Memory B cell (primary cell): ENCODE measurements around the gene STAT5A.
A peak's percentile ranks its signal among the peaks of the same experiment; 100 is the strongest.

Source experiments
- ATAC-seq: fragments of 150-1000 bp; cut with Tn5 transposase; 2 replicates; pipeline ENCODE4 v1.10.0; 2021; ENCODE audit warnings: low read depth, mild to moderate bottlenecking, moderate library complexity
- DNase-seq, 2 donors: peaks; one replicate each; pipeline ENCODE4 v3.0.0; 2022; ENCODE audit warnings: low spot score in 2 of 2
- H3K27ac Mint-ChIP-seq: one replicate; pipeline ENCODE4 v1.8.0; 2022; ENCODE audit warnings: mild to moderate bottlenecking, moderate library complexity, mixed read lengths
- H3K27me3 Mint-ChIP-seq: one replicate; pipeline ENCODE4 v1.8.0; 2022; ENCODE audit warnings: mixed read lengths
- H3K36me3 Mint-ChIP-seq: one replicate; pipeline ENCODE4 v1.8.0; 2022; ENCODE audit warnings: mild to moderate bottlenecking, mixed read lengths
- H3K4me1 Mint-ChIP-seq: one replicate; pipeline ENCODE4 v1.8.0; 2022; ENCODE audit warnings: mixed read lengths
- H3K4me3 Mint-ChIP-seq: one replicate; pipeline ENCODE4 v1.8.0; 2022; ENCODE audit warnings: mild to moderate bottlenecking, moderate library complexity, mixed read lengths
- H3K9me3 Mint-ChIP-seq: one replicate; pipeline ENCODE4 v1.8.0; 2022; ENCODE audit warnings: mixed read lengths

The STAT5A gene

GRCh38 chr17:42273474-42274252, 14.6 kb upstream of the STAT5A start:
- ATAC-seq, result no peak
- H3K27me3 Mint-ChIP-seq, result no peaks in the 10 kb centered on the region
- peaks cover 46% of the 10 kb centered on the region for H3K4me1 Mint-ChIP-seq
- peak overlapping the region; percentile 50 for H3K4me3 Mint-ChIP-seq
- DNase-seq, result no peak
- no peaks in the 10 kb centered on the region for H3K9me3 Mint-ChIP-seq
- no peaks in the 10 kb centered on the region for H3K36me3 Mint-ChIP-seq
- peak overlapping the region; percentile 58 for H3K27ac Mint-ChIP-seq

GRCh38 chr17:42274253-42274542, 14.1 kb upstream of the STAT5A start:
- Mint-ChIP-seq H3K4me1 (peaks cover 46% of the 10 kb centered on the region), H3K27me3 (no peaks in the 10 kb centered on the region)

GRCh38 chr17:42274812-42275526, 13.3 kb upstream of the STAT5A start:
- peaks cover 46% of the 10 kb centered on the region for H3K4me1 Mint-ChIP-seq
- H3K36me3 Mint-ChIP-seq, result no peaks in the 10 kb centered on the region
- no peaks in the 10 kb centered on the region for H3K9me3 Mint-ChIP-seq
- DNase-seq (no peak), ATAC-seq (no peak)
- H3K27ac Mint-ChIP-seq, result peak overlapping the region; percentile 86
- H3K27me3 Mint-ChIP-seq, result no peaks in the 10 kb centered on the region
- H3K4me3 Mint-ChIP-seq, result peak overlapping the region; percentile 91

More at GRCh38 chr17:42274253-42274542, 14.1 kb upstream of the STAT5A start:
- DNase-seq (no peak), ATAC-seq (no peak)
- Mint-ChIP-seq H3K4me3 (peak overlapping the region; percentile 91), H3K9me3 (no peaks in the 10 kb centered on the region), H3K36me3 (no peaks in the 10 kb centered on the region), H3K27ac (peak overlapping the region; percentile 58)

GRCh38 chr17:42275527-42276358, 12.6 kb upstream of the STAT5A start:
- no peak for DNase-seq
- ATAC-seq, result peak; percentile 67
- Mint-ChIP-seq H3K9me3 (no peaks in the 10 kb centered on the region), H3K27ac (peak overlapping the region; percentile 86), H3K4me3 (peak overlapping the region; percentile 91), H3K36me3 (no peaks in the 10 kb centered on the region), H3K4me1 (peaks cover 44% of the 10 kb centered on the region), H3K27me3 (no peaks in the 10 kb centered on the region)

GRCh38 chr17:42276359-42276608, 12.0 kb upstream of the STAT5A start, which contains the start of gene STAT5B:
TSS of gene STAT5B (minus strand) at chr17:42276391. CDS start at chr17:42232127, 44,264 bp downstream.
- Mint-ChIP-seq H3K36me3 (no peaks in the 10 kb centered on the region), H3K27me3 (no peaks in the 10 kb centered on the region), H3K27ac (peak within 1 kb of the TSS; percentile 87), H3K4me1 (peaks cover 41% of the 10 kb centered on the region), H3K4me3 (peak within 1 kb of the TSS; percentile 91), H3K9me3 (no peaks in the 10 kb centered on the region)
- peak; percentile 83 for ATAC-seq
- peak; percentile 72 to 78 for DNase-seq

GRCh38 chr17:42276609-42277341, 11.5 kb upstream of the STAT5A start:
- Mint-ChIP-seq H3K27ac (peak overlapping the region; percentile 87), H3K36me3 (no peaks in the 10 kb centered on the region), H3K9me3 (no peaks in the 10 kb centered on the region), H3K4me3 (peak overlapping the region; percentile 90), H3K27me3 (no peaks in the 10 kb centered on the region), H3K4me1 (peaks cover 36% of the 10 kb centered on the region)
- ATAC-seq, result no peak
- peak in 1 of 2 donors; percentile 16 for DNase-seq

- Mint-ChIP-seq H3K27ac (peak overlapping the region; percentile 87), H3K9me3 (no peaks in the 10 kb centered on the region), H3K36me3 (no peaks in the 10 kb centered on the region), H3K4me1 (peaks cover 31% of the 10 kb centered on the region), H3K4me3 (peak overlapping the region; percentile 90), H3K27me3 (no peaks in the 10 kb centered on the region)
- DNase-seq (no peak), ATAC-seq (no peak)
Measured at GRCh38 chr17:42277342-42277712, 11.0 kb upstream of the STAT5A start.

- ATAC-seq, result no peak
- Mint-ChIP-seq H3K27ac (no peak overlapping the region), H3K4me1 (peaks cover 17% of the 10 kb centered on the region), H3K9me3 (no peaks in the 10 kb centered on the region), H3K36me3 (no peaks in the 10 kb centered on the region), H3K27me3 (no peaks in the 10 kb centered on the region), H3K4me3 (no peak overlapping the region)
- DNase-seq, result no peak
Measured at GRCh38 chr17:42279776-42280630, 8.3 kb upstream of the STAT5A start.

GRCh38 chr17:42281571-42282096, 6.7 kb upstream of the STAT5A start:
- no peak overlapping the region for H3K27ac Mint-ChIP-seq
- no peaks in the 10 kb centered on the region for H3K27me3 Mint-ChIP-seq
- H3K4me1 Mint-ChIP-seq, result peaks cover 18% of the 10 kb centered on the region
- H3K36me3 Mint-ChIP-seq, result no peaks in the 10 kb centered on the region
- no peaks in the 10 kb centered on the region for H3K9me3 Mint-ChIP-seq
- no peak for ATAC-seq
- DNase-seq, result no peak
- H3K4me3 Mint-ChIP-seq, result no peak overlapping the region

- H3K4me1 Mint-ChIP-seq, result peaks cover 21% of the 10 kb centered on the region
- no peak overlapping the region for H3K27ac Mint-ChIP-seq
- no peak for ATAC-seq
Measured at GRCh38 chr17:42282478-42283080, 5.7 kb upstream of the STAT5A start.

GRCh38 chr17:42283241-42284023, 4.9 kb upstream of the STAT5A start:
- H3K4me1 Mint-ChIP-seq, result peaks cover 21% of the 10 kb centered on the region
- H3K4me3 Mint-ChIP-seq, result no peak overlapping the region
- DNase-seq (no peak), ATAC-seq (no peak)
- H3K36me3 Mint-ChIP-seq, result no peaks in the 10 kb centered on the region
- H3K27ac Mint-ChIP-seq, result no peak overlapping the region
- no peaks in the 10 kb centered on the region for H3K9me3 Mint-ChIP-seq
- H3K27me3 Mint-ChIP-seq, result no peaks in the 10 kb centered on the region

More at GRCh38 chr17:42282478-42283080, 5.7 kb upstream of the STAT5A start:
- Mint-ChIP-seq H3K9me3 (no peaks in the 10 kb centered on the region), H3K27me3 (no peaks in the 10 kb centered on the region), H3K4me3 (no peak overlapping the region), H3K36me3 (no peaks in the 10 kb centered on the region)
- no peak for DNase-seq

- DNase-seq, result no peak
- Mint-ChIP-seq H3K27me3 (no peaks in the 10 kb centered on the region), H3K4me1 (peaks cover 21% of the 10 kb centered on the region), H3K27ac (no peak overlapping the region), H3K4me3 (no peak overlapping the region), H3K36me3 (no peaks in the 10 kb centered on the region), H3K9me3 (no peaks in the 10 kb centered on the region)
- no peak for ATAC-seq
Measured at GRCh38 chr17:42284024-42284369, 4.3 kb upstream of the STAT5A start.
